Measurements from ENCODE around the gene NOXO1. TPM values are rescaled to one million over a fixed set of nuclear protein-coding genes. Genes with fewer than 3 reads are reported as not detected.

Gene NOXO1
- total RNA-seq, 1 experiment from 2014 or later, result 3.4 TPM

- Histone ChIP-seq H3K4me3 (ENCODE audit: low read length) (no peak overlapping the region), H3K79me2 (ENCODE audit: low read length) (peaks cover 4% of the 10 kb centered on the region), H3F3A (ENCODE audit: low read length, unreplicated experiment) (no peaks in the 10 kb centered on the region), H2AFZ (ENCODE audit: low read length) (no peak overlapping the region), H4K20me1 (ENCODE audit: low read length) (peaks cover 3% of the 10 kb centered on the region; the same call in 1 of the 2 replicates), H3K4me1 (ENCODE audit: insufficient read depth, low read length) (peaks cover 3% of the 10 kb centered on the region; the same call in 1 of the 2 replicates), H3K4me2 (ENCODE audit: low read length) (no peak overlapping the region), H3K36me3 (ENCODE audit: low read depth, low read length) (peaks cover 3% of the 10 kb centered on the region; the same call in 1 of the 2 replicates), H3K9ac (ENCODE audit: low read length) (no peak overlapping the region), H3K9me3 (ENCODE audit: low read length) (no peaks in the 10 kb centered on the region), H3K27ac (ENCODE audit: low read length) (no peak overlapping the region), H3K27me3 (ENCODE audit: low read length) (no peaks in the 10 kb centered on the region), H3K9me2 (replicated peaks; ENCODE audit: low read length) (no peaks in the 10 kb centered on the region)
- TF ChIP-seq, protein P1, sequence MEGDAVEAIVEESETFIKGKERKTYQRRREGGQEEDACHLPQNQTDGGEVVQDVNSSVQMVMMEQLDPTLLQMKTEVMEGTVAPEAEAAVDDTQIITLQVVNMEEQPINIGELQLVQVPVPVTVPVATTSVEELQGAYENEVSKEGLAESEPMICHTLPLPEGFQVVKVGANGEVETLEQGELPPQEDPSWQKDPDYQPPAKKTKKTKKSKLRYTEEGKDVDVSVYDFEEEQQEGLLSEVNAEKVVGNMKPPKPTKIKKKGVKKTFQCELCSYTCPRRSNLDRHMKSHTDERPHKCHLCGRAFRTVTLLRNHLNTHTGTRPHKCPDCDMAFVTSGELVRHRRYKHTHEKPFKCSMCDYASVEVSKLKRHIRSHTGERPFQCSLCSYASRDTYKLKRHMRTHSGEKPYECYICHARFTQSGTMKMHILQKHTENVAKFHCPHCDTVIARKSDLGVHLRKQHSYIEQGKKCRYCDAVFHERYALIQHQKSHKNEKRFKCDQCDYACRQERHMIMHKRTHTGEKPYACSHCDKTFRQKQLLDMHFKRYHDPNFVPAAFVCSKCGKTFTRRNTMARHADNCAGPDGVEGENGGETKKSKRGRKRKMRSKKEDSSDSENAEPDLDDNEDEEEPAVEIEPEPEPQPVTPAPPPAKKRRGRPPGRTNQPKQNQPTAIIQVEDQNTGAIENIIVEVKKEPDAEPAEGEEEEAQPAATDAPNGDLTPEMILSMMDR (conservative IDR thresholded peaks at IDR 0.05; ENCODE audit: low read depth, low read length), result no peak
- TF ChIP-seq EZH2phosphoT487 (IDR thresholded peaks at IDR 0.05; ENCODE audit: borderline replicate concordance, low read length) (no peak), EZH2 (IDR thresholded peaks at IDR 0.05; ENCODE audit: low read length, unreplicated experiment) (no peak)
- no TSS peak for BruUV-seq (replicated peaks)
- ChIA-PET CTCF (no interaction called here), POLR2A (ENCODE audit: unreplicated experiment) (no interaction called here)
- intact Hi-C loops (cut with micrococcal nuclease), result no loop called here
- no peak for DNase-seq
- no peak for ATAC-seq
These were observed 17.1 kb upstream of the NOXO1 start for GRCh38 chr16:1998360-1998835.

DNA sequence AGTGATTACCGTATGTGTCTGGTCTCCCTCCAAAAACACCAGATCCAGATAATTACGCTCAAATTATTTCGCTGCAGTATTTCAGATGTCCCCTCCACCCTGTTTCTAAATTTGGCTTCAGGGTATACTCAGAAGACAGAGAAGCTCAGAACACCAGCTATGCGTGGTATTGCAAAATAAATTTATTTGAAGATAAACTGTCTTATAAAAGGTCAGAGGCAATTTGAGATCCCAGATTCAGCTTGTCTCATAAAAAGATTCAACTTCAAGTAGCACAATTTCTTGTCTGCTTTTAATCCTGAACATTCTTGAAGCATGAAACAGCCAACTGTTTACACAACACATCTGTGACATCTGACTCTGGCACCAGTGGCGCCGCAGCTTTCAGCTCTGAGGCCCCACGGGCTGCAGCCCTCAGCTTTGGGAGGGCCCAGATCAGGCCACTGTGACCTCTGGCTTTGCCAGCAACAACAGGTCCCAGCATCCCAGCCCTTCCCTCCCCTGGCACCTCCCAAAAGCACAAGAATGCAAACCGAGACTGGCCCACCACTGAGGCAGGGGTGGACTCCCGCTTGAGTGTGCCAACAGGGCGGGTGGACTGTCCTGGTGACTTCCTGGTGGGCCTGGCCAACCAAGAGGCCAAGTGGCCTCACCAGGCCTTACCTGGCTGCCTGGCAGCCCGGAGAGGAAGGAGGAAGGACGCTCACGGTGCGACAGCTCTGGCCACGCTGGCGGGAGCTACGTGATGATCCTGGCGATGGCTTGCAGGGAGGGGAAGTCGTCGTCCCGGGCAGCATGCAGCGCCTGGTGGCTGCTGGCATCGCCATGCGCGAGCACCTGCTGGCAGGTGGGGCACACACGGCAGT lies 16.5 kb upstream of the NOXO1 start:
- Histone ChIP-seq H3K27me3 (ENCODE audit: low read length) (no peaks in the 10 kb centered on the region), H3K79me2 (ENCODE audit: low read length) (no peaks in the 10 kb centered on the region), H3K9ac (ENCODE audit: low read length) (no peak overlapping the region), H3K4me2 (ENCODE audit: low read length) (no peak overlapping the region), H3K4me1 (ENCODE audit: insufficient read depth, low read length) (peaks cover 4% of the 10 kb centered on the region; the same call in 1 of the 2 replicates), H2AFZ (ENCODE audit: low read length) (no peak overlapping the region), H3K9me2 (replicated peaks; ENCODE audit: low read length) (no peaks in the 10 kb centered on the region), H4K20me1 (ENCODE audit: low read length) (no peaks in the 10 kb centered on the region), H3K9me3 (ENCODE audit: low read length) (no peaks in the 10 kb centered on the region), H3K36me3 (ENCODE audit: low read depth, low read length) (peaks cover 3% of the 10 kb centered on the region; the same call in 1 of the 2 replicates), H3F3A (ENCODE audit: low read length, unreplicated experiment) (no peaks in the 10 kb centered on the region), H3K27ac (ENCODE audit: low read length) (no peak overlapping the region), H3K4me3 (ENCODE audit: low read length) (no peak overlapping the region)
- intact Hi-C loops (cut with micrococcal nuclease), result no loop called here
- DNase-seq (no peak), ATAC-seq (no peak)
- TF ChIP-seq, protein P1 (conservative IDR thresholded peaks at IDR 0.05; ENCODE audit: low read depth, low read length), result no peak
- TF ChIP-seq EZH2phosphoT487 (IDR thresholded peaks at IDR 0.05; ENCODE audit: borderline replicate concordance, low read length) (no peak), EZH2 (IDR thresholded peaks at IDR 0.05; ENCODE audit: low read length, unreplicated experiment) (no peak)
- ChIA-PET CTCF (interaction anchor here (0.5 kb wide), 1 partner anchor 168 kb away, joined by 3 read pairs; no protein-coding TSS in a partner anchor), POLR2A (ENCODE audit: unreplicated experiment) (no interaction called here)
- TSS peak; percentile 25 for BruUV-seq (replicated peaks)

GRCh38 chr16:1993731-1994131 lies 12.5 kb upstream of the NOXO1 start:
- DNase-seq (peak; percentile 79), ATAC-seq (peak; percentile 62)
- Histone ChIP-seq H2AFZ (ENCODE audit: low read length) (no peak overlapping the region), H3K4me2 (ENCODE audit: low read length) (no peak overlapping the region), H4K20me1 (ENCODE audit: low read length) (no peaks in the 10 kb centered on the region), H3K79me2 (ENCODE audit: low read length) (no peaks in the 10 kb centered on the region), H3K4me1 (ENCODE audit: insufficient read depth, low read length) (peaks cover 4% of the 10 kb centered on the region; the same call in 1 of the 2 replicates), H3K36me3 (ENCODE audit: low read depth, low read length) (no peaks in the 10 kb centered on the region), H3K9me2 (replicated peaks; ENCODE audit: low read length) (no peaks in the 10 kb centered on the region), H3F3A (ENCODE audit: low read length, unreplicated experiment) (no peaks in the 10 kb centered on the region), H3K9ac (ENCODE audit: low read length) (no peak overlapping the region), H3K4me3 (ENCODE audit: low read length) (no peak overlapping the region), H3K27ac (ENCODE audit: low read length) (no peak overlapping the region), H3K27me3 (ENCODE audit: low read length) (no peaks in the 10 kb centered on the region), H3K9me3 (ENCODE audit: low read length) (no peaks in the 10 kb centered on the region)
- intact Hi-C loops (cut with micrococcal nuclease), result no loop called here
- ChIA-PET CTCF (no interaction called here), POLR2A (ENCODE audit: unreplicated experiment) (no interaction called here)
- no TSS peak for BruUV-seq (replicated peaks)
- no peak for TF ChIP-seq EZH2phosphoT487 (IDR thresholded peaks at IDR 0.05; ENCODE audit: borderline replicate concordance, low read length)
- no peak for TF ChIP-seq EZH2 (IDR thresholded peaks at IDR 0.05; ENCODE audit: low read length, unreplicated experiment)
- TF ChIP-seq, protein P1 (conservative IDR thresholded peaks at IDR 0.05; ENCODE audit: low read depth, low read length), result no peak

Measured in PC-3 (cell line).